ENCODE data around the gene RASGRP3.

RASGRP3 gene

GRCh38 chr2:33598561-33599174 is 122.2 kb downstream of the RASGRP3 start:
- no peaks in the 10 kb centered on the region for H3K27me3 ChIP-seq (ENCODE audit: control insufficient read depth, insufficient read depth, low read length)
- H3K9me3 ChIP-seq (ENCODE audit: control insufficient read depth, low read length) = no peaks in the 10 kb centered on the region
- peak overlapping the region; percentile 83 for H3K4me2 ChIP-seq (ENCODE audit: low read length)
- peak overlapping the region; percentile 78 for H2AFZ ChIP-seq
- peak overlapping the region; percentile 83 for H3K4me3 ChIP-seq (ENCODE audit: low read depth, low read length)
- H3K9ac ChIP-seq = peak overlapping the region; percentile 87
- H3K79me2 ChIP-seq = peaks cover 27% of the 10 kb centered on the region
- TF ChIP-seq CTCF (IDR thresholded peaks at IDR 0.05) = peak; percentile 14
- H3K4me1 ChIP-seq = peaks cover 15% of the 10 kb centered on the region
- H3K27ac ChIP-seq = peak overlapping the region; percentile 98
- no peaks in the 10 kb centered on the region for H3K36me3 ChIP-seq (ENCODE audit: control insufficient read depth, insufficient read depth, low read length)

- Histone ChIP-seq H3K4me3 (ENCODE audit: low read depth, low read length) (peak within 1 kb of the TSS; percentile 83), H3K9me3 (ENCODE audit: control insufficient read depth, low read length) (no peaks in the 10 kb centered on the region), H2AFZ (peak within 1 kb of the TSS; percentile 80), H3K79me2 (peaks cover 22% of the 10 kb centered on the region), H3K27me3 (ENCODE audit: control insufficient read depth, insufficient read depth, low read length) (no peaks in the 10 kb centered on the region), H3K9ac (peak within 1 kb of the TSS; percentile 87), H3K4me2 (ENCODE audit: low read length) (peak within 1 kb of the TSS; percentile 83), H3K4me1 (peaks cover 11% of the 10 kb centered on the region), H3K27ac (peak within 1 kb of the TSS; percentile 98), H3K36me3 (ENCODE audit: control insufficient read depth, insufficient read depth, low read length) (no peaks in the 10 kb centered on the region)
- peak; percentile 50 for TF ChIP-seq CTCF (IDR thresholded peaks at IDR 0.05)
Observed at GRCh38 chr2:33599175-33599942, 122.9 kb downstream of the RASGRP3 start, which contains the start of gene FAM98A. Gene FAM98A (minus strand): TSS chr2:33599299. CDS start chr2:33599221, 78 bp downstream.

- H3K4me2 ChIP-seq (ENCODE audit: low read length) = peak overlapping the region; percentile 77
- H3K9me3 ChIP-seq (ENCODE audit: control insufficient read depth, low read length) = no peaks in the 10 kb centered on the region
- peak overlapping the region; percentile 98 for H3K27ac ChIP-seq
- no peak for TF ChIP-seq CTCF (IDR thresholded peaks at IDR 0.05)
- peak overlapping the region; percentile 83 for H3K4me3 ChIP-seq (ENCODE audit: low read depth, low read length)
- no peaks in the 10 kb centered on the region for H3K36me3 ChIP-seq (ENCODE audit: control insufficient read depth, insufficient read depth, low read length)
- peaks cover 19% of the 10 kb centered on the region for H3K79me2 ChIP-seq
- peak overlapping the region; percentile 30 for H3K9ac ChIP-seq
- H3K27me3 ChIP-seq (ENCODE audit: control insufficient read depth, insufficient read depth, low read length) = no peaks in the 10 kb centered on the region
- peaks cover 14% of the 10 kb centered on the region for H3K4me1 ChIP-seq
- peak overlapping the region; percentile 80 for H2AFZ ChIP-seq
Observed at GRCh38 chr2:33599943-33600192, 123.4 kb downstream of the RASGRP3 start.

- Histone ChIP-seq H3K9ac (no peak overlapping the region), H3K9me3 (ENCODE audit: control insufficient read depth, low read length) (no peaks in the 10 kb centered on the region), H3K4me2 (ENCODE audit: low read length) (no peak overlapping the region), H2AFZ (peak overlapping the region; percentile 34), H3K27ac (peak overlapping the region; percentile 16), H3K27me3 (ENCODE audit: control insufficient read depth, insufficient read depth, low read length) (no peaks in the 10 kb centered on the region), H3K79me2 (peaks cover 4% of the 10 kb centered on the region), H3K4me3 (ENCODE audit: low read depth, low read length) (no peak overlapping the region), H3K36me3 (ENCODE audit: control insufficient read depth, insufficient read depth, low read length) (no peaks in the 10 kb centered on the region), H3K4me1 (peaks cover 16% of the 10 kb centered on the region)
- TF ChIP-seq CTCF (IDR thresholded peaks at IDR 0.05) = no peak
Observed at GRCh38 chr2:33602201-33602830, 125.9 kb downstream of the RASGRP3 start.

All from parathyroid adenoma (tissue), 2 donors.